Measurements from ENCODE around the gene POLR3G.
A peak's percentile ranks its signal among the peaks of the same experiment; 100 is the strongest.

Gene POLR3G

GRCh38 chr5:90503596-90503995, 28.9 kb downstream of the POLR3G start:
- no peak for DNase-seq

- DNase-seq = no peak
Measured at GRCh38 chr5:90504743-90505142, 30.1 kb downstream of the POLR3G start.

GRCh38 chr5:90506221-90506620, 31.6 kb downstream of the POLR3G start:
- no peak for DNase-seq

DNA sequence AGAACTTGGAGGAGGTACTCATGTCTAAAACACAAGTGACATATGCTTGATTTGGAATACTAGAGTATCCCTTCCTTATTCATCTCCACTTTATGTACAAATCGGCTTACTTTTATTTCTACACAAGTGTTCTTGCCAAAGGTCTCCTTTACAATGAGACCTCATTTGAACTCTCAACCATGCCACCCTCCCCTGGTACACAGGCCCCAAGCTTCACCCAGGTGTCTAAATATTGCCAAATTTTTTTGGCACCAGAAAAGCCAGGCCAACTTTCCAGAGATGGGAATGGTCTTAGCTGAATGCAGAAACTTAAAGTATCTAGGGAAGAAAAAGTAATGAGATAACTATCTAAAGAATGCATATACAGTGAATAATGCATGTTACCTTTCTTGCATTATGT, 35.8 kb downstream of the POLR3G start:
- DNase-seq = no peak

- no peak for DNase-seq
Measured at GRCh38 chr5:90514520-90514919, 39.9 kb downstream of the POLR3G start.

DNA sequence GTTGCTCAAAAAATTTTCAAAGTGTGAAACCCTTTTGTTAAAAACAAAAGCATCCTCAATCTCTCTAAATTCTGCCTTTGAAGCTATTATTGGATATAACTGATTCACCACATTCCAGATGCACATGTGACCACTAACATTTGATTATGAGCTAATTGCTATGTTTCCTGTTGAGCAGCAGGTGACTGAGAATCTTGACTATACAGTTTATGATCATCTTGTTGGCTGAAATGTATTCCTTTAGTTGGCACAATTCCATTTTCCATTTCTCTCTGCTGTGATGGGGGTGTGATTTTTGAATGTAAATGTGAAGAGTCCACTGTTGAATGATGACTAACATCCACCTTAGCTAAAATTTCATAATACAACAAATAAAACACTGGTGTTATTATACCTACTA, 44.0 kb downstream of the POLR3G start:
- no peak for DNase-seq

DNA sequence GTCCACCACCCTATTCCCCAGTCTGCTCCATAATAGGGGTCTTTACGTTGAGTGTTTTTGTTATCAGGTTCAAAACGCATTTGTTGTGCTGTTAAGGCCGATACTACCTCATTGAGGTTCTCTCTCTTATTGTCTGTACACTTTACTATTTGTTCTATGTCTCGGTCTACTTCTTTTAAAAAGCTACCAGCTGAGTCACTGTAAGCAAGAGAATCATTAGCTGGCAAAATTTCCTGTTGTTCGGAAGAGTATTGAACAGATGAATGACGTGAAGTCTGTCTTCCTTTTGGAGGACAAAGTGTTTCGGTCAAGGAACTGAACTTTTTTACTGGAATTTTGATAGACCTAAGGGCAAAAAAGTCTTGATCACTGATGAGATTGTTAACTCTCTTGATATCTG, 44.4 kb downstream of the POLR3G start:
- no peak for DNase-seq

GRCh38 chr5:90528601-90529193, 54.0 kb downstream of the POLR3G start:
- DNase-seq = peak in 7 of 51 donors; percentile 28 to 75 (median 44)

DNA sequence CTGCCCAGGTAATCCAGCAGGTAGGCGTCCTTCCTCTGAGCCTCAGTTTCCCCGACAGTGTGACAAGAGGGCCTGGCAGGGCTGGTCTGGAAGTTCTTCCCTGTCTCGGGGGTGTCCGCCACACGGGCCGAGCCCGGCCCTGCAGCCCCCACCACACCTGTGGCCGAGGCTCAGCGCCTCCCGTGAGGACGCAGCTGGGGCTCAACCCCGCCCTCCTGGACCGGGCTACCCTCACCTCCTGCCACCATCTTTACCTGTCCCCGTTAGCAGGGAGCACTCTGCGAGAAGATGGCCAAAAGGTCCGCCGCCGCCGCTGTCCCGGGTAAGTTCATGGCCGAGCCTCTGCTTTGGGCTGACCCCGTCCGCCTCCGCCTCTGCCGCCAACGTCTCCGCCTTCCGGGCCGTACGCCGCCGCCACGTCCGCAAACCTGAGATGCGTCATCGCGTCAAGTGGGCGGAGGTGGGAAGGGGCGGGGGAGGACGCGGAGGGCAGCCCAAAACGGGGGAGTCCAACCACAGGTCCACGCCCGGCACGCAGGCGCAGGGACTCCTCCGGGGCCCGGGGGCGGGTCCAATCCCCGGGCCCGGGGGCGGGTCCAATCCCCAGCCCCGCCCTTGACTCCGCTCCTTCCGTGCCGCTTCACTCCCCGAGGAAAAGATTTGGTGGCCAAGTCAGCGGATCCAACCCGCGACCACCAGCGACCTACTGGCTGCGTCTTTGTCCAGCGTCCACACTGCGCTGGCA, 54.7 kb downstream of the POLR3G start, which contains the start of gene LYSMD3:
LYSMD3 (minus strand) TSS at position 391 of the 745 bp plus-strand sequence. CDS start 4,295 bp downstream, outside the sequence.
- DNase-seq = peak; percentile 59 to 97 (median 90)

GRCh38 chr5:90529939-90530677, 55.4 kb downstream of the POLR3G start:
- peak in 38 of 51 donors; percentile 7 to 94 (median 62) for DNase-seq

- peak in 6 of 51 donors; percentile 1 to 19 (median 4) for DNase-seq
Measured at GRCh38 chr5:90530736-90531487, 56.2 kb downstream of the POLR3G start.

- no peak for DNase-seq
Measured at GRCh38 chr5:90533794-90534193, 59.1 kb downstream of the POLR3G start.

DNA sequence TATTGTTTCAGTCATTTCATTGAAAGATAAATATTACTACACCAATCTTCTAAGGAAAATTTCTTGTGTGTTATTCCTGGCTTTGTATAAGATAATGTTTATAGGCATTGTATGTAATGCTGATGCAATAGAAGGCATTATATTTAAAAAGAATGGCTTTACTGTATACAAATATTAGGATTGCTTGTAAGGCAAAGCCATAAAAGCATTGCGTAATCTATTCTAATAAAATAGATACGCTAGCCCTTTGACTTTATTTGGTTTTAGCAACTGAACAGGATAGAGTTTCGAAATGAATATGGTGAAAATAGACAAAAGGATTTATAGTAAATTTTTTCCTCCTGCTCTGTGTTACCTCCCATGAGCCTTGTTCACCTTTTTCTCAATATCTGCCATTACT, 60.3 kb downstream of the POLR3G start:
- no peak for DNase-seq

DNA sequence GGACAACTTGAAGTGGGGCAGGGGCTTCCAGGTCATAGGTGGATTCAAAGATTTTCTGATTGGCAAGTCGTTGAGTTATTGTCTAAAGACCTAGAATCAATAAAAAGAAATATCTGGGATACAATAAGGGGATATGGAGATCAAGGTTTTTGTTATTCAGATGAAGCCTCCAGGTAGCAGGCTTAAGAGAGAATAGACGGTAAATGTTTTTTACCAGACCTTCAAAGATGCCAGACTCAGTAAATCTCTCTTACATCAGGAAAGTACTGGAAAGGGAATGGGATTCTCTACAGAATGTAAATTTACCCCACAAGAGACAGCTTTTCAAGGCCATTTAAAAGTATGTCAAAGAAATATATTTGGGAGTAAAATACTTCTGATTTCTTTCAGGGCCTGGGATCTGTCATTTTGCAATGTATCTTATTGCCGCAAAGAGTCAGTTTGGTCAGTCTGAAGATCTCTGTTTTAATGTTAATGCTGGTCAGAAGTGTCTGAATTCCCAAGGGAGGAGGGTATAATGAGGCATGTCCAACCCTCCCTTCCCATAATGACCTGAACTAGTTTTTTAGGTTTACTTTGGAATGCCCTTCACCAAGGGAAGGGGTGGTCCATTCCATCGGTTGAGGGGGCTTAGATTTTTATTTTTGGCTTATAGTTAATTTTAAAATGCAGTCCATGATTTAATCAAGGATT, 68.3 kb downstream of the POLR3G start:
- DNase-seq = no peak

- DNase-seq = no peak
Measured at GRCh38 chr5:90545511-90545910, 70.8 kb downstream of the POLR3G start.

DNA sequence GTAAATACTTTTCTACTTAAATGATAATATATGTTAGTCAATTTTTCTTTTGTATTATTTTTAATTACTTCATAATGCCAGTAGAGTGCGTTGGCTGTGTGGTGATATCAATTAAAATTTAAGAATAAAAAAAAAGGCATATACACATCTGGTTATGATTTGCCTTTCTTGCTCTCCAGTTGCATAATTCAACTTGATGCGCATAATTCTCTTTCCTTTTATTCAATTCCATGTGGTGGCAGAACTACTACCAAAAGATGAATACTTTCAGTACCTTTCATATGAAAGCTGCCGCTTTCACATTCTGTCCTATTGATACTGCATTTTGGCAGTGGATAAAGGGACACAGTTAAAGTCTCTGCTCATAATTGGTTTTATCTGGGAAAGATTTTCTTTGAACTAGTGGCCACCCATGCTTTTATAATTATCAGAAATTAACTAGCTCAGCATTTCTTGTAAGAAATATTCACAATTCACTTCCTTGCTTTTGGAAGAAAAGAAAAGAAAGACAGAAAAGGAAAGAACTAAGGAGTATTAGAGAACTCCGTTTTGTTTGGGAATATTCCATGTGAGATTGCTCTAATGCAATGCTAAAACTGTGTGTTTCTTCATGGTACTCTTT, 71.7 kb downstream of the POLR3G start:
- no peak for DNase-seq

DNA sequence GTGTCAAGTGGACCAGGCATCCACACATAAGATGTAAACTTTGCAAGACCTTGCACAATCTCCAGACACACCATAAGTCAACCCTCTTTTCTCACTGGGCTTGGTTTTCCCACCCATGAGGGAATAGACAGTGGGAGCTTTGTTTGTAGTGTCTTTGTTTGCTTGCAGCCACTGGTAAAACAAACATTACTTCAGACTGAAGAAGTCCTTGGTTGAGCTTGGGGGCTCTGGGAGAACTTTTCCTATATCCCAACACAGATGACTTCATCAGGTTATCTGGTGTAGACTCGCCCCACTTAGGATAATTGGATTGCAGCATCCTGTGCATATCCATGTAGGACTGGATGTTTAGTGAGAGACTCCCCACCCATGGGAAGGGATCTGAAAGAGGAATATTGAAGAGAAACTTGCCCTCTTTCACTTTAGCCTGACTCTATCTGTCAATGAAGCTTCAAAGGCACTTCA, 72.4 kb downstream of the POLR3G start:
- no peak for DNase-seq

- DNase-seq = peak in 12 of 51 donors; percentile 0 to 24 (median 8)
Measured at GRCh38 chr5:90548069-90548593, 73.5 kb downstream of the POLR3G start.

DNA sequence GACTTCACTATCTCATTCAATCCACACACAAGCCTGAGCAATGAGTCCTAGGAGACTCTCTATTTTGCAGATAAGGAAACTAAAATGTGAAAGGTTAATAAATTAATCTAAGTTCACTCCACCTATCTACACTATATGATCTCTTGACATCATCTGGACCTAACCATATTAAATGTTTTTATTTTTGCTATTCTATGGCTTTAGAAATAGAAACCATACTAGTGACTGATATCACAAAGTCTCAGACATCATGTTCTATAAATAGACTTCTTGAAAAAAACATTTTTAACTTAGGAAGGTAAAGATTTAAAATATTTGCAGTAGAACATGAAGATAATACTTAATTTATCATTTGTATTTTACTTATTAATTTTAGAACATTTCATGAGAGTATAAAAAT, 74.6 kb downstream of the POLR3G start:
- no peak for DNase-seq

DNA sequence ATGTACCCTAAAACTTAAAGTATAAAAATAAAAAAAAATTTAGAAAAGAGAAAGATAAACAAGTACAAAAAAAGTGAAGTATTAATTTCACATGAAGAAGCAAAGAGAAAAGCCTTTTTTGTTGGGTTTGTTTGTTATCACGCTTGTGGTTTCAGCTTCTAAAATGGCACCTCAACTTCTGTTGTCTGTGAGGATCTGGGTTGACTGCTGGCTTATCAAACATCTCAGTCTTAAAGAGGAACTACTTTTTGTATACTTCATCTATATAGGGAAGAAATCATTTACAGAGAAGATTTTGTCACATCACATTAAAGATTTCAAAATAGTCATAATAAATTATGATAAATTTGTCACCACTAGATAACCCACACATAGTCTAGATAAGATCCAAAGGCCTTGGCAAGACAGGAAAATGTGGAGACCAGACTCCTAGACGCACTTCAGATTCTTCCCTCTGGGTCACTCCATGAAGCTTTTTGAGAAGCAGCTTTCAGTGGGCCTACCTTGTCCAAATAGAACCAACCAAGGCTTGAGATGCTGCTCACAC, 75.1 kb downstream of the POLR3G start:
- DNase-seq = no peak

Data from hypothalamus (tissue), 51 donors.